MM.1S (cell line): ENCODE results near the gene WDR64.

Source experiments
- DNase-seq: peaks from one replicate; pipeline ENCODE4 v3.0.0-alpha.2; 2015
- H2AFZ ChIP-seq: fragments of 300-600 bp; sonication (generic); 2 replicates; pipeline ENCODE4 v1.6.0; 2016; ENCODE audit warnings: antibody characterized with exemption, low read length
- H3F3A ChIP-seq: fragments of 300-600 bp; sonication (generic); 2 replicates; pipeline ENCODE4 v1.6.1; 2016; ENCODE audit warnings: mild to moderate bottlenecking, antibody characterized with exemption, low read length, moderate library complexity, mixed read lengths; ENCODE audit not compliant: insufficient read depth
- H3K27ac ChIP-seq: fragments of 300-600 bp; sonication (generic); 2 replicates; pipeline ENCODE4 v1.5.1; 2016; ENCODE audit warnings: mild to moderate bottlenecking, low read length
- H3K27me3 ChIP-seq: fragments of 300-600 bp; sonication (generic); replicated peaks from 2 replicates; pipeline ENCODE4 v1.6.0; 2016; ENCODE audit warnings: low read length; ENCODE audit not compliant: insufficient read depth
- H3K36me3 ChIP-seq: fragments of 300-600 bp; sonication (generic); replicated peaks from 2 replicates; pipeline ENCODE4 v1.6.1; 2016; ENCODE audit warnings: mild to moderate bottlenecking, low read length, mixed read lengths; ENCODE audit not compliant: insufficient read depth
- H3K4me1 ChIP-seq: fragments of 300-600 bp; sonication (generic); 2 replicates; pipeline ENCODE4 v1.6.1; 2016; ENCODE audit warnings: low read length, mixed read lengths
- H3K4me2 ChIP-seq: fragments of 300-600 bp; sonication (generic); 2 replicates; pipeline ENCODE4 v1.6.0; 2016; ENCODE audit warnings: low read depth, low read length
- H3K4me3 ChIP-seq: fragments of 300-600 bp; sonication (generic); 2 replicates; pipeline ENCODE4 v1.5.1; 2016; ENCODE audit warnings: low read length, mixed read lengths
- H3K79me2 ChIP-seq: fragments of 300-600 bp; sonication (generic); 2 replicates; pipeline ENCODE4 v1.6.1; 2016; ENCODE audit warnings: mixed run types, low read length, mixed read lengths
- H3K9ac ChIP-seq: fragments of 300-600 bp; sonication (generic); 2 replicates; pipeline ENCODE4 v1.6.1; 2016; ENCODE audit warnings: low read length, mixed read lengths
- H3K9me2 ChIP-seq: fragments of 300-600 bp; sonication (generic); replicated peaks from 2 replicates; pipeline ENCODE4 v1.6.1; 2016; ENCODE audit warnings: mild to moderate bottlenecking, low read length, mixed read lengths; ENCODE audit not compliant: insufficient read depth
- H3K9me3 ChIP-seq: fragments of 300-600 bp; sonication (generic); replicated peaks from 2 replicates; pipeline ENCODE4 v1.6.1; 2016; ENCODE audit warnings: mild to moderate bottlenecking, low read length, mixed read lengths; ENCODE audit not compliant: insufficient read depth
- H4K20me1 ChIP-seq: fragments of 300-600 bp; sonication (generic); 2 replicates; pipeline ENCODE4 v1.6.1; 2016; ENCODE audit warnings: mild to moderate bottlenecking, low read length, moderate library complexity, mixed read lengths; ENCODE audit not compliant: insufficient read depth
- CTCF ChIP-seq: fragments of 300-600 bp; sonication (generic); IDR thresholded peaks from 2 replicates; pipeline ENCODE4 v1.5.1; 2016; ENCODE audit warnings: antibody characterized with exemption, low read length, mixed read lengths
- EZH2 ChIP-seq: fragments of 300-600 bp; sonication (generic); optimal IDR thresholded peaks from 2 replicates; pipeline ENCODE3; 2017; ENCODE audit warnings: low read depth, mild to moderate bottlenecking, antibody characterized with exemption, low read length, mixed read lengths
- EZH2phosphoT487 ChIP-seq: fragments of 300-600 bp; sonication (generic); IDR thresholded peaks from 2 replicates; pipeline ENCODE4 v1.6.1; 2018; ENCODE audit warnings: antibody characterized with exemption, low read length

The WDR64 gene

GRCh38 chr1:241842565-241842964 is 190.5 kb downstream of the WDR64 start:
- no peaks in the 10 kb centered on the region for H3K36me3 ChIP-seq
- H3F3A ChIP-seq: 0 out of 2 replicates have a peak, but pooled peaks cover 4% of the 10 kb centered on the region
- H3K79me2 ChIP-seq: no peaks in the 10 kb centered on the region
- no peak overlapping the region for H3K9ac ChIP-seq
- H3K4me2 ChIP-seq: no peak overlapping the region
- H3K9me3 ChIP-seq: no peaks in the 10 kb centered on the region
- H3K9me2 ChIP-seq: no peaks in the 10 kb centered on the region
- peaks cover 24% of the 10 kb centered on the region for H3K4me1 ChIP-seq
- H3K27ac ChIP-seq: no peak overlapping the region
- no peaks in the 10 kb centered on the region for H4K20me1 ChIP-seq
- H3K27me3 ChIP-seq: no peaks in the 10 kb centered on the region
- H3K4me3 ChIP-seq: no peak overlapping the region
- H2AFZ ChIP-seq: no peak overlapping the region
- DNase-seq: no peak
- TF ChIP-seq EZH2phosphoT487 (no peak), EZH2 (no peak), CTCF (no peak)

GRCh38 chr1:241844593-241844992 is 192.5 kb downstream of the WDR64 start:
- no peaks in the 10 kb centered on the region for H3K9me2 ChIP-seq
- no peak overlapping the region for H3K27ac ChIP-seq
- no peaks in the 10 kb centered on the region for H4K20me1 ChIP-seq
- peaks cover 15% of the 10 kb centered on the region for H3F3A ChIP-seq
- no peak overlapping the region for H3K9ac ChIP-seq
- H2AFZ ChIP-seq: no peak overlapping the region
- peaks cover 16% of the 10 kb centered on the region for H3K79me2 ChIP-seq
- no peak for TF ChIP-seq CTCF
- TF ChIP-seq EZH2: no peak
- TF ChIP-seq EZH2phosphoT487: no peak
- no peak overlapping the region for H3K4me2 ChIP-seq
- no peaks in the 10 kb centered on the region for H3K36me3 ChIP-seq
- no peaks in the 10 kb centered on the region for H3K27me3 ChIP-seq
- no peak for DNase-seq
- no peaks in the 10 kb centered on the region for H3K9me3 ChIP-seq
- H3K4me1 ChIP-seq: peaks cover 24% of the 10 kb centered on the region
- no peak overlapping the region for H3K4me3 ChIP-seq

GRCh38 chr1:241846375-241846774 is 194.3 kb downstream of the WDR64 start:
- Histone ChIP-seq H3K4me1 (peaks cover 17% of the 10 kb centered on the region), H3K4me3 (no peak overlapping the region), H4K20me1 (no peaks in the 10 kb centered on the region), H3K79me2 (peaks cover 28% of the 10 kb centered on the region), H3K27me3 (no peaks in the 10 kb centered on the region), H3K36me3 (no peaks in the 10 kb centered on the region), H3K9me3 (no peaks in the 10 kb centered on the region), H3K9me2 (no peaks in the 10 kb centered on the region), H3K9ac (no peak overlapping the region), H3F3A (peaks cover 15% of the 10 kb centered on the region), H3K4me2 (no peak overlapping the region), H3K27ac (no peak overlapping the region), H2AFZ (no peak overlapping the region)
- no peak for DNase-seq
- no peak for TF ChIP-seq EZH2
- TF ChIP-seq CTCF: no peak
- TF ChIP-seq EZH2phosphoT487: no peak
